NCI-H128 (cell line): ENCODE data around the gene PLCB3.

Experiments
- DNase-seq: peaks from one replicate; lab custom pipeline; 2025; ENCODE audit not compliant: unreplicated experiment; lab: John Stamatoyannopoulos, UW

Gene PLCB3

GRCh38 chr11:64265176-64266160, 14.1 kb downstream of the PLCB3 start:
- DNase-seq = no peak

GRCh38 chr11:64266339-64266738, 15.0 kb downstream of the PLCB3 start:
- DNase-seq = no peak

- no peak for DNase-seq
These were observed 16.0 kb downstream of the PLCB3 start for GRCh38 chr11:64267207-64267945.

DNA sequence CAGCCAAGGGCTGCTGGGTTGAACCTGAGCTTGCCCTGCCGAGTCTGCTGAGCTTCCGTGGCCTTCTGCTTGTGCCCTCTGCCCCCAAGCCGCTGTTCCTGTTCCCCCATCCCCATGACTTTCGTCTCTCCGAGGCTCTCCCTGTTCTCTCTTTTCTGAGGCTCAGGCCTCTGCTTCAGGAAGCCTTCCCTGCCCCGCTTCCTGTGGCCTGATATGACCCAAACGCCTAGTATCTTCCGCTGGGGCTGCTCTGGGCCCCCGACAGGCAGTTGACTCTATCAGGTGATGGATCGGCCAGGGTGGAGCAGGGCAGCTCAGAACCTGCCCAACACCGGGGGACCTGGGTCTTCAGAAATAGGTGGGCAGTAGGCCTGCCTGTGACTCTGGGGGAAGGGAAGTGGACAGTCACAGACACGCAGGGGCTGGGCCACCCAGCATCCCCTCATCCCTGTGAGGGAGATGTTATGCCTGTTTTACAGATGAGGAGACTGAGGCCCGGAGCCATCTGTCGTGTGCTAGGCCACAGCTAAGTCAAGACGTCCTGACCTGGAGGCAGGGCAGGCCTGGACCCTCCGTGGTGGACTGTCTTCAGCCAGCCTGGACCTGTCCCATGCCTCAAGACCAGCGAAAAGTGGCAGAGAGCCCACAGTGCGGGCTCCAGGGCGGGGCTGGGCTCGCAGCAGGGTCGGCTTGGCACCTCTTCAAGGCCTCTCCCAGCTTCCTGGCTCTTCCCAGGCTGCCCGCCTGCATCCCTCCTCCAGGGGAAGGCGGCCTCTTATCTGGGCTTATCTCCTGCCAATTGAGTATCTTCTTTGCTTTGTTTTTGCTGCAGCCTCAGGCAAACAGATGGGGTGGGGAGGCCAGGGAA, 16.9 kb downstream of the PLCB3 start:
- no peak for DNase-seq

DNA sequence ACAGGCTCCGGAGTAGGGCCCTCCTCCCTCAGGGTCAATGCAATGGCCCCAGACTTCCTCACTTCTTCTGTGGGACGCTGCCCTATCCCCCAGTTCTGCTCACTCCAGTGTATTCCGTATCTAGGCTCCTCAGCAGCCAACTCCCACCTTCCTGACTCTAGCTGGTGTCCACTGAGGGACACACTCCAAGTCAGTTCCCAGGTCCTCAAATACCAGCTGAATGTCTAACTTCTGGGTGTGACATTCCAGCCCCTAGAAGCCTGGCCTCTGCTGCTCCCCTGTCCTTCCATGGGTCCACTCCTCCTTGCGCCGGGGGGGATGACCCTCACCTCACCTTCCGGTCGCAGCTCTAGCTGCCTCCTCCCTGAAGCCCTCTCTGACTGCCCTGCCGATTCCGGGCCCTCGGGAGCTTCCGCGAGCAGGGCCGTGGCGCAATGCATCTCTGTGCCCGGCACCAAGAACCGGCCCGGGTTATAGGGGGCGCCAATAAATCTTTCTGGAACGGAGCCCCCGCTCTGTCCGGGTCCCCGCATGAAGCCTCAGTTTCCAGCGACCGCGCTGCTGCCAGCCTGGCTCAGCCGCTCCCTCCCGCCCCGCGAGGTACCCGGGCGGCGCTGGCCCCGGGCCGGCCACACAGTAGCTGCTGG, 17.7 kb downstream of the PLCB3 start:
- no peak for DNase-seq

GRCh38 chr11:64269540-64270220, 18.4 kb downstream of the PLCB3 start:
- peak; percentile 98 for DNase-seq

GRCh38 chr11:64275031-64275800, 23.9 kb downstream of the PLCB3 start:
- DNase-seq = no peak

DNA sequence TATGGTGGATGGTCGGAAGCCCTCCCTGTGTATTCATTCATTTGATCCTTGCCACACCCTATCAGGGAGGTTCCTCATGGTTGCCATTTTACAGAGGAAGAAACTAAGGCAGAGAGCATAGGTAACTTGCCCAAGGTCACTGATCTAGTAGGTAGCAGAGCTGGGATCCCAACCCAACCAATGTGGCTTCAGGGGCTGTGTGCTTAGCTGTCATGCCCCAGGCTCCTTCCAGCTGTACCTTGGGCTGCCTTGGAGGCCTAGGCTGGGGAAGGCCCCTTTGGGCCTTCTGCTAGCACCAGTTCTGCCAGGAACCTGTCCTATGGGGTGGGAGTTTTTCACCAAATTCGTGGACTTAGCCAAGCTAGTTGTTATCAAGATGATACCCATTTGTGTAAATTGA, 24.5 kb downstream of the PLCB3 start:
- no peak for DNase-seq

- DNase-seq = no peak
These were observed 25.5 kb downstream of the PLCB3 start for GRCh38 chr11:64276653-64277431.

- no peak for DNase-seq
These were observed 27.4 kb downstream of the PLCB3 start for GRCh38 chr11:64278576-64279190.

DNA sequence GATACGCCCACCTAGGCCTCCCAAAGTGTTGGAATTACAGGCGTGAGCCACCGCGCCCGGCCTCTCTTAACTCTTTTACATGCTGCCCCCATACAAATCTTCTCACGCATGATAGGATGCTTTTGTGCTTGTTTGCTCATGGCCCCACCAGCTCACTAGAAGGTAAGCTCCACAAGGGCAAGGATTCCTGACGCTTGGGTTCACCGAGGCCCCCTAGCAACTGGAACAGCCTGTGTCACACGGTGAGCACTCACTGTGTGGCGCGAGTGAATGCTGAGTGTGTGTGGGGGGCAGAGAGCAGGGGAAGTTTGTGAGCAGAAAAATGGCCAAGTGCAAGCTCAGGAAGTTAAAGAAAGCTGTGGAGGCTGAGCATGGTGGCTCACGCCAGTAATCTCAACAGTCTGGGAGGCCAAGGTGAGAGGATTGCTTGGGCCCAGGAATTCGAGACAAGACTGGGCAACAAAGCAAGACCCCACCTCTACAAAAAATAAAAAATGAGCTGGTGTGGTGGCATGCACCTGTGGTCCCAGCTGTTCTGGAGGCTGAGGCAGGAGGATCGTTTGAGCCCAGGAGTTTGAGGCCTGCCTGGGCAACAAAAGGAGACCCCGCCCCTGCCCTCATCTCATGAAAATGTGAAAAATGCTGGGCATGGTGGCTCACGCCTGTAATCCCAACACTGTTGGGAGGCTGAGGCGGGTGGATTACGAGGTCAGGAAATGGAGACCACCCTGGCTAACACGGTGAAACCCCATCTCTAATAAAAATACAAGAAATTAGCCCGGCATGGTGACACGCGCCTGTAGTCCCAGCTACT, 30.8 kb downstream of the PLCB3 start:
- DNase-seq = no peak

- DNase-seq = no peak
These were observed 31.8 kb downstream of the PLCB3 start for GRCh38 chr11:64283092-64283491.

DNA sequence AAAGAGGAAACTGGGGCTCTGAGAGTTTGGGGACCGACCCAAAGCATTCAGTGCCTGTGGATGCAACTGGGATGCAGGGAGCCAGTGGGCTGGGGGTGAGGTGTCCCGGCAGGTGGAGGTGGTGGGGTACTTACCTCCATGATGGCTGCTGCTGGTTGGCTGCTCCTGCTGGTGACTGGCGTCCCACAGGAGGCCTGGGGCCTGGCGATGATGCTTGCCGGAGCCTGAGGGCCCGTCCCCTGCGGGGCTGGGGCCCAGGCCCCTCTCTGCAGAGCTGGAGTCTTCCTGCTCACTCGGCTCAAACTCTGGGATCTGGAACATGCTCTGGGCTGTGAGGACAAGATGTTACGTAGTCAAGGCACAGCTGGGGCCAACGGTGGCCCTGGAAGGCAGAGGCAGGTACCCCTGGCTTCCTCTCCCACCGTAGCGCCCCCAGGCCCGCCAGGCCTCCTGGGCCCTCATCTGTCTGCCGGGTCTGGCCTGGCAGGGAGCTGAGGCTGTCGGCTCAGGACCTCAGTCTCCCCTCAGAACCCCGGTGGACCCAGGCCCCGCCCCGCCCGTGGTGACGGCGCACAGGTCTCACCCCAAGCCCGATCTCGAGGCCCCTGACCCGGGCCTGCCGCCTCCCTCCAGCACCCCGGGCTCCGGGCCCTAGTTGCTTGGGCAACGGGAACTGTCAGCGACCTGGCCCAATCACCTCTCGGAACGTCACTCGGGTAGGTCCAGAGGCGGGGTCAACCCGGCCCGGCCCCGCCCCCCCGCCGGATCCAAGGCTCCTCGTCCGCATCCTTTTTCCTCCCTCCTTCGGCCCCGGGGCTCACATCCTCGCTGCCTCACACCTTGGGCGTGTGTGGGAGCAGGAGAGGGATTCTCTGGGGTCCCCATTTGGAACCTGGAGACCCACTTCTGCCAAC, 33.0 kb downstream of the PLCB3 start, which contains the start of gene BAD:
BAD (minus strand) TSS at position 618 of the 914 bp plus-strand sequence; CDS start at position 321, 297 bp downstream.
- DNase-seq = peak; percentile 88

DNA sequence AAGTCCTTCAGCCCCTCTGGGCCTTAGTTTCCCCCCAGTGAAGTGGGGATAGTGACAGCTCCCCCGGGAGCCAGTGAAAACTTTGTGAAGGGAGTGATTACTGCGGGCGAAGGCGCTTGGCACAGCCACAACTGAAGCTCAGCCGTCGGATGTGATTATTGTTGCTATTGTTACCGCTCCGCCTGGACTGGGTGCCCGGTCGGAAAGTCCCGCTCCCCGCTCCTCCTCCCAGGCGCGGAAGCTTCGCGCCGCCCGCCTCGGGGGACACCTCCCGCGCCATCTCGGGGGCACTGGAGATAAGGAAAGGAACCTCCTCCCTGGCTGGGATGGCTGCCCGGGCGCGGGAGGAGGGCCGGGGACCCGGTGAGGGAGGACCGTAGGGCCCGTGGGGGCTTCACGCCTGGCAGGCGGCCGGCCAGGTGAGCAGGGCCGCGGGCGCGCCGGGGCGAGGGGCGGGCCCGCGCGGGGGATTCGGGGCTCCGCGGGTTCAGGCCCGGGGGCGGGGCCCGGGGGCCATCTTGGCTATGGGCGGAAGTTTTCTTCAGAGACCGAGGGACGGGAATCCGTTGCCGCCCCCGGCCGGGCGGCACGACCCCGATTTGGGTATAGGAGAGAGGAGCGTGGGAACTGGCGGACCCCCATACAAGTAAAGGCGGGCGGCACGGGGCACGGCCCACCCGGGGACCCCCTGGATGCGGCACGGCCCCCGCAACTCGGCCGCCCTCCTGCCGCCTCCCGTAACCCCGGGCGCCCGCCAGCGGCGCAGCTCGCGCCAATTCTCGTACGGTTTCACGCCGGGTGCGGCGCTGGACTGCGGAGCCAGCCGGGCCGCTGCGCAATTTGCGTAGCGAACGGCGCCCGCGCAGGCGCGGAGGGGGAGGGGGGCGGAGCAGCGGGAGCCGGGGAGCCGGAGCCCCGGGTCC, 33.9 kb downstream of the PLCB3 start, which contains the start of gene GPR137:
GPR137 (plus strand) TSS at position 887 of the 923 bp plus-strand sequence. CDS start 677 bp downstream, outside the sequence.
- DNase-seq = peak; percentile 66
